ENCODE results near the gene RPS18.
A peak's percentile ranks its signal among the peaks of the same experiment; 100 is the strongest.

GRCh38 chr6:33273924-33274902 is 2.3 kb downstream of the RPS18 start:
- no peak for TF ChIP-seq CTCF (IDR thresholded peaks at IDR 0.05)
- peak; percentile 11 for TF ChIP-seq POLR2AphosphoS5 (IDR thresholded peaks at IDR 0.05; ENCODE audit: low read depth, low read length)
- TF ChIP-seq NRF1 (IDR thresholded peaks at IDR 0.05; ENCODE audit: low read depth, low read length): no peak
- TF ChIP-seq REST (IDR thresholded peaks at IDR 0.05; ENCODE audit: low read depth, low read length): no peak
- TF ChIP-seq TEAD4 (IDR thresholded peaks at IDR 0.05; ENCODE audit: borderline replicate concordance, insufficient read depth): no peak
- TF ChIP-seq TCF12 (IDR thresholded peaks at IDR 0.05): no peak
- TF ChIP-seq JUND (IDR thresholded peaks at IDR 0.05): no peak
